ENCODE results near the gene CREM. TPM values are rescaled to one million over a fixed set of nuclear protein-coding genes. Genes with fewer than 3 reads are reported as not detected.
A peak's percentile ranks its signal among the peaks of the same experiment; 100 is the strongest.

The CREM gene
- total RNA-seq, 1 experiment from 2014 or later: 72.3 TPM

- Histone ChIP-seq H3K9me3 (no peaks in the 10 kb centered on the region), H3K27me3 (no peaks in the 10 kb centered on the region), H3K36me3 (no peaks in the 10 kb centered on the region), H3K4me3 (no peak overlapping the region)
- DNase-seq: no peak
Measured at GRCh38 chr10:35223016-35223415, 96.4 kb downstream of the CREM start.

- no peaks in the 10 kb centered on the region for H3K9me3 ChIP-seq
- no peak overlapping the region for H3K4me3 ChIP-seq
- no peaks in the 10 kb centered on the region for H3K36me3 ChIP-seq
- no peak for DNase-seq
- no peaks in the 10 kb centered on the region for H3K27me3 ChIP-seq
Measured at GRCh38 chr10:35224045-35224740, 97.5 kb downstream of the CREM start.

- DNase-seq: no peak
- H3K36me3 ChIP-seq: no peaks in the 10 kb centered on the region
- H3K27me3 ChIP-seq: no peaks in the 10 kb centered on the region
- H3K9me3 ChIP-seq: no peaks in the 10 kb centered on the region
- H3K4me3 ChIP-seq: no peak overlapping the region
Measured at GRCh38 chr10:35225204-35225603, 98.6 kb downstream of the CREM start.

- Histone ChIP-seq H3K4me3 (no peak overlapping the region), H3K27me3 (no peaks in the 10 kb centered on the region), H3K9me3 (no peaks in the 10 kb centered on the region), H3K36me3 (no peaks in the 10 kb centered on the region)
- DNase-seq: no peak
Measured at GRCh38 chr10:35226507-35226906, 99.9 kb downstream of the CREM start.

GRCh38 chr10:35228058-35228457, 101.4 kb downstream of the CREM start:
- H3K4me3 ChIP-seq: no peak overlapping the region
- DNase-seq: no peak
- no peaks in the 10 kb centered on the region for H3K36me3 ChIP-seq
- H3K27me3 ChIP-seq: no peaks in the 10 kb centered on the region
- no peaks in the 10 kb centered on the region for H3K9me3 ChIP-seq

GRCh38 chr10:35231646-35232045, 105.0 kb downstream of the CREM start:
- Histone ChIP-seq H3K9me3 (no peaks in the 10 kb centered on the region), H3K4me3 (no peak overlapping the region), H3K36me3 (no peaks in the 10 kb centered on the region), H3K27me3 (no peaks in the 10 kb centered on the region)
- DNase-seq: no peak

GRCh38 chr10:35232527-35232926, 105.9 kb downstream of the CREM start:
- DNase-seq: no peak
- Histone ChIP-seq H3K27me3 (no peaks in the 10 kb centered on the region), H3K4me3 (no peak overlapping the region), H3K9me3 (no peaks in the 10 kb centered on the region), H3K36me3 (no peaks in the 10 kb centered on the region)

GRCh38 chr10:35234073-35234472, 107.4 kb downstream of the CREM start:
- H3K9me3 ChIP-seq: no peaks in the 10 kb centered on the region
- no peaks in the 10 kb centered on the region for H3K27me3 ChIP-seq
- no peaks in the 10 kb centered on the region for H3K36me3 ChIP-seq
- no peak overlapping the region for H3K4me3 ChIP-seq
- DNase-seq: no peak

GRCh38 chr10:35236739-35237138, 110.1 kb downstream of the CREM start:
- Histone ChIP-seq H3K27me3 (no peaks in the 10 kb centered on the region), H3K4me3 (no peak overlapping the region), H3K9me3 (no peaks in the 10 kb centered on the region), H3K36me3 (no peaks in the 10 kb centered on the region)
- peak; percentile 13 for DNase-seq

- Histone ChIP-seq H3K36me3 (no peaks in the 10 kb centered on the region), H3K27me3 (no peaks in the 10 kb centered on the region), H3K4me3 (no peak overlapping the region), H3K9me3 (no peaks in the 10 kb centered on the region)
- no peak for DNase-seq
Measured at GRCh38 chr10:35237766-35238512, 111.3 kb downstream of the CREM start.

GRCh38 chr10:35244549-35244948, 117.9 kb downstream of the CREM start:
- no peak overlapping the region for H3K4me3 ChIP-seq

GRCh38 chr10:35246770-35247343, 120.2 kb downstream of the CREM start:
- H3K27me3 ChIP-seq: no peaks in the 10 kb centered on the region
- H3K36me3 ChIP-seq: no peaks in the 10 kb centered on the region
- H3K4me3 ChIP-seq: no peak overlapping the region
- H3K9me3 ChIP-seq: no peaks in the 10 kb centered on the region
- no peak for DNase-seq

More at GRCh38 chr10:35244549-35244948, 117.9 kb downstream of the CREM start:
- H3K9me3 ChIP-seq: no peaks in the 10 kb centered on the region
- no peaks in the 10 kb centered on the region for H3K36me3 ChIP-seq
- no peaks in the 10 kb centered on the region for H3K27me3 ChIP-seq
- no peak for DNase-seq

GRCh38 chr10:35251373-35252100, 124.9 kb downstream of the CREM start:
- Histone ChIP-seq H3K27me3 (no peaks in the 10 kb centered on the region), H3K4me3 (no peak overlapping the region), H3K9me3 (peaks cover 3% of the 10 kb centered on the region; the same call in 1 of the 2 replicates), H3K36me3 (no peaks in the 10 kb centered on the region)
- DNase-seq: no peak

- no peak for DNase-seq
- no peaks in the 10 kb centered on the region for H3K36me3 ChIP-seq
- peaks cover 11% of the 10 kb centered on the region for H3K9me3 ChIP-seq
- H3K27me3 ChIP-seq: no peaks in the 10 kb centered on the region
- H3K4me3 ChIP-seq: no peak overlapping the region
Measured at GRCh38 chr10:35257057-35257983, 130.7 kb downstream of the CREM start.

GRCh38 chr10:35259769-35260397, 133.2 kb downstream of the CREM start:
- Histone ChIP-seq H3K36me3 (no peaks in the 10 kb centered on the region), H3K9me3 (peaks cover 11% of the 10 kb centered on the region), H3K4me3 (no peak overlapping the region), H3K27me3 (no peaks in the 10 kb centered on the region)
- peak; percentile 67 for DNase-seq

GRCh38 chr10:35262436-35262835, 135.8 kb downstream of the CREM start:
- no peaks in the 10 kb centered on the region for H3K36me3 ChIP-seq
- DNase-seq: peak; percentile 4
- H3K27me3 ChIP-seq: no peaks in the 10 kb centered on the region
- no peak overlapping the region for H3K4me3 ChIP-seq
- peaks cover 5% of the 10 kb centered on the region for H3K9me3 ChIP-seq
